Hypothalamus (tissue), 51 donors: ENCODE measurements around the gene MKLN1.
"Not testable (repeated sequence)": the region's sequence is repeated elsewhere in the genome, so short reads cannot be mapped to it uniquely, and the experiment has no call there.

Experiments
- DNase-seq, 51 donors: peaks; one replicate each; lab custom pipeline; 2025; lab: John Stamatoyannopoulos, UW

MKLN1 gene

DNA sequence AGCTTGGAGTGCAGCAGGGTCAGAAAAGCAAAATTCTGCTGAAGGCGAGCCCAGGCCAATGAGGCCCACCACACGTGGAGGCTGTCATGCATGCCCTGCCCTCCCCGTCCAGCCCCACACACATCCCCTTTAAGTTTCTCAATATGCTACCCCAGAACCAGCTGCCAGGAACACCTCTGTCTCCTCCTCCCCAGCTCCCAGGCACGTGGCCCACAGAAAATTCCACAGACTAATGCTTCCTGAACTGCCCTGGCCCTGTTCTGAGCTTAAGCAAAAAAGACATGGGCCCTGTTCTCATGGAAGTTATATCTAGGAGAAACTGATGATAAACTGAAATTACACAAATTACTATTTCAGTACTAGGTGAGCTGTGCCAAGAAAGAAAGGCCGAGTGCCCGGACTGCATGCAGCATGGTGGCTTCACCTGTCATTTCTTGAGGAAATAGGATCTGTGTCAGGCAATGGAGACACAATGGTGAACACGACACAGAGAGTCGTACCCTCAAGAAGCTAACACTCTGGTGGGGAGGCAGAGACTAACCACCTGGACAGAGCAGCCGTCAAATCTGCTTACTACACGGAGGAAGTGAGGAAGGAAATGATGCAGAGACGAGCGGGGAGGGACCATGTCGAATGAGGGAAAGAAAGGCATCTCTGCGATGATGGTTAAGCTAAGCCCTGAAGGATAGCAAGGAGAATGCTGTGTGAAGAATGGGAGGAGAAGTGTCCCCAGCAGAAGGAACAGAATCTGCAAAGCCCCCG lies 184.3 kb downstream of the MKLN1 start:
- no peak for DNase-seq

DNA sequence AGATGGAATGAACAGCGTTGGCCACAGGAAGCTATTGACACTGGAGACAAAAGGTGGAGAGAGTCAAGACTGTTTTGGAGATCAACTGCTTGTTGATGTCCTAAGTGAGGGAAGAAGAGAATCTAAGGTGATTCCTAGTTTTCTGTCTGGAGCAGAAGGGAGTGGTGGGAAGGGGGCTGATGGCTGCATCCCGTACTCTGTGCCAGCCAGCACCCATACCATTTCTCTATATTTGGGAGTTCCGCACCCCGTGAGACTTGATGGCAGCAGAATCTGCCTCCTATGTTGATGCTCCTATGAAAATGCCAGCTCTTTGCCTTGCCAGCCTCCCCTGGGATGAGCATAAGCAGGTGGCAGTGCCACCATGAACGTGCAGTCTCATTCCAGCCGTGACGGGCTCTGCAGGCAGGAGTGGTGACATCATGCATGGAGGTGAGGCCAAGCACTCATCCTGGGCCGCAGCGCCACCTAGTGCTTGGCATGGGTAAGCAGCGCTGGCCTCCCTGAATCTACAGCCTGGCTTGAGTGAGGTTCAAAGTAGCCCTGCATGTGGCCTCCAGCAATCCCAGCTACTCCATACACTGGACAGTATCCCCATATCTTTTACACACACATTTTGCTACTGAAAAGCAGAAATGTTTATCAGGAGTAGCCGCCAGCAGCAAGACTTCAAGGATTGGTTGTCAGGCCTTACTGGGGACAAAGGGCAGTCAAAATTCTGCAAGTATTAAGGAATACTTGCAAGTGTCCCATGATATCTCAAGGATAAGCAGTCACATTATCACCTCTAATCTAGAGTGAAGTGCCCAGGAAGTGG lies 185.8 kb downstream of the MKLN1 start:
- DNase-seq, result peak in 50 of 51 donors; percentile 14 to 87 (median 71)

DNA sequence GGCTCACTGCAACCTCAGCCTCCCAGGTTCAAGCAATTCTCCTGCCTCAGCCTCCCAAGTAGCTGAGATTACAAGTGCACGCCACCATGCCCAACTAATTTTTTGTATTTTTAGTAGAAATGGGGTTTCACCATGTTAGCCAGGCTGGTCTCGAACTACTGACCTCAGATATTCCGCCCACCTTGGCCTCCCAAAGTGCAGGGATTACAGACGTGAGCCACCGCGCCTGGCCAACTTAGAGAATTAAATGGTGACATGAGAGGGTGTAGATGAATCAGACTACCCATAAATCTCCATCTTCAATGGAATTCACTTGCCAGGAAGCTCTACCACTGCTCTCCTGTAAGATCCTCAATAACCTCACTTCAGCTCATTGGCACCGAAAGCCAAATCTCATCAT lies 187.8 kb downstream of the MKLN1 start:
- DNase-seq, result not testable (repeated sequence)

DNA sequence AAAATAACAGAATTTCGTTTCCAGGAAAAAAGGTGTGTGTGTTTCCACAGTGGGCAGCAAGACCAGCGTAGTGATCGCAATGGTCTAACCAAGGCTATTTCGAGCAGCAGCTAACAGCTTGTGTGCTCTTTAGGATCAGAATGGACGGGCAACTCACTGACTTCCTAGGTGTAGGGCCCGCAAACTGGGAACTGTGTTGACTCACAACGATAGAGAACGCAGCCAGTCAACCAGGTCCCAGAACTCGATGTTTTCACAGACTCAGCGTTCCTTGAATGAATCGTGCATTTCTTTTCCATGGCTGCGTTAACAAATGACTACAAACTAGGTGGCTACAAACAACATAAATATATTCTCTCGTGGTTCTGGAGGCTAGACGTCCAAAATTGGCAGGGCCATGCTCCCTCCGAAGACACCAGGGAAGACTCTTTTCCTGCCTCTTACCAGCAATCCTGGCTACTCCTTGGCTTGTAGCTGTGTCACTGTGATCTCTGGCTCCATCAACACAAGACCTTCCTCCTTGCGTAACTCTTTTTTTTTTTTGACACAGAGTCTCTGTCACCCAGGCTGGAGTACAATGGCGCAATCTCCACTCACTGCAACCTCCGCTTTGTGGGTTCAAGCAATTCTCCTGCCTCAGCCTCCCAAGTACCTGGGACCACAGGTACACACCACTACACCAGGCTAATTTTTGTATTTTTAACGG lies 189.7 kb downstream of the MKLN1 start:
- no peak for DNase-seq

DNA sequence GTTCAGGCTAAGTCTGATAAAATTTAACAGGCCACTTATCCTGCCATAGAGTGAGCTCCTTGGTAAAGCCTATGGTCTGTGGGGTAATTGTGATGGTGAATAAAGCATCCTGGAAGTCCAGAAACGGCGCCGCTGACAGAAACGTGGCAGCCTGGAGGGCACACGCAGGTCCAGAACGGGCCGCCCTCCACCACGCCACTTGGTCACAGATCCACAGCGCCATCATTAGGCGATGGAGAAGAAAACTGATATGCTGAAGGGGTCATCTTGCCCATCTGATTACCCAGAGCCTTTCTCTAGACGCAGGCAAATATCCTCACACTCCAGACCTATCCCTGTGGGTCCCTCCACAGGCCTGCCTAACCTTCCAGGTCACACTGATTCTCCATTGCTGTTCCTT lies 190.9 kb downstream of the MKLN1 start:
- DNase-seq, result no peak

DNA sequence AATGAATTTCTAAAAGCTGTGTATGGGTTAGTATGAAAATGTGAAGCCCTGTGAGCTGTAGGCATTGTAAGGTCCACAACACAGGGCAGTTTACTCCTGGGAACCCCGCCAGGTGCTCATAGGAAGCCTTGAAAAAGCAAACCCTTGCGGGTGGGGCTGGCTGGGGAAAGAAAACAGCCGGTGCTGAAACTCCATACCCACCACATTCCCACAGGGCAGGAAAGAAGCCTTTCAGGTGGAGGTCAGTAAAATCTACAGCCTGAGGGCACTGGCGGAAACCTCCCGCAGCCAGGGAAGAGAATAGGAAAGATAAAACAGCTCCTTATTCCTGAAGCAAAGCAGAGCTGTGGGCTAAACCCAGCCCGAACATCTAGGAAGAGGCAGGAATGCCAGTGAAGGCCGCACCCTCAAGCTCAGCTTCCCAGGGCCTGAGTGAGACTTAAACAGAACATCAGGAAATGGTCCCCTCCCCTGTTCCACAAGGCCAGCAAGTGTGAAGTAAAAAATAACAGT lies 194.0 kb downstream of the MKLN1 start:
- peak in 1 of 51 donors; percentile 13 for DNase-seq

DNA sequence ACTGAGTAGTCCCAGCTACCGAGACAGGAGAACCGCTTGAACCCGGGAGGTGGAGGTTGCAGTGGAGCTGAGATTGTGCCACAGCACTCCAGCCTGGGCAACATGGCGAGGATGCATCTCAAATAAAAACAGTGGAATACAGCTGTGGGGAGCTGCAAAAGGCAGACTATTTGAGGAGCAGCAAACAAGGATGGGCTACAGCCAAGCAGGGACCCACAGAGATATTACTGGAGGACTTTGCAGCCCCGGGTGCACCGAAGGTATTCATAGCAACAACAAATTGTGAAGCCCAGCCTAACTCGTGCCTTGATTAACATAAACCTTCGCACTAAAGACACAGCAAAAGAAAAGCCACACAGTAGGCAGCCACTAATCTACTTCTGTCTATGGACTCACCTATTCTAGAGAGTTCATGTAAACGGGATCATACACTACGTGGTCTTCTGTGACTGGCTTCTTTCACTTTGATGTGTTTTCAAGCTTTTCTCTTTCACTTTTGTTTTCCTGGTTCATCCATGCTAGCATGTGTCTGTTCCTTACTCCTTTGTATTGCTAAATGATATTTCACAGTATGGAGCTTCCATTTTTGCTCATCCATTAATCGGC lies 194.8 kb downstream of the MKLN1 start:
- no peak for DNase-seq

DNA sequence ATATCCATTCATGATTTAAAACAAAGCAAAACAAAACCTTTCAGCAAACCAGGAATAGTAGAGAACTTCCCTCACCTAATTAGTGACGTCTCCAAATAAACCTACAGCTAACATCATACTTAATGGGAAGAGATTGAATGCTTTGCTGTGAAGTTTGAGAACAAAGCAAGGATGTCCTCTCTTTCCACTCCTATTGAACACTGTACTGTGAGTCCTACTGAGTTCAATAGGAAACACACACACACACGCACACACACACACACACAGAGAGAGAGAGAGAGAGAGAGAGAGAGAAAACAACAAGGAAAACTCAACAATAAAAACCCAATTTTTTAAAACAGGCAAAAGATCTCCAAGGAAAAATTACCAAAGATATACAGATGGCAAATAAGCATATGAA lies 196.4 kb downstream of the MKLN1 start:
- DNase-seq, result no peak

DNA sequence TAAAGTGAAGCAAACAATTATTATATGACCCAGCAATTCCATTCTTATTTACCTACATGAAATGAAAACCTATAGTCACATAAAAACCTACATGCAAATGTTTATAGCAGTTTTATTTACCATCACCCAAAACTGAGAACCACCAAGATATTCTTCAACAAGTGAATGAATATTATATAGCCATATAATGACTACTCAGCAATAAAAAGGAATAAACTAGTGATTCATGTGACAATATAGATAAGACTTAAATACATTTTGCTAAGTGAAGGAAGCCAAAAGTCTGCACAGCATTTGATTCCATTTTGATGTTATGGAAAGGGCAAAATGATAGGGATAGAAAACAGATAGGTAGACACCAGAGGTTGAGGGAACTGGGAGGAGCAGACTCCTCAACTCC lies 197.0 kb downstream of the MKLN1 start:
- DNase-seq, result no peak

DNA sequence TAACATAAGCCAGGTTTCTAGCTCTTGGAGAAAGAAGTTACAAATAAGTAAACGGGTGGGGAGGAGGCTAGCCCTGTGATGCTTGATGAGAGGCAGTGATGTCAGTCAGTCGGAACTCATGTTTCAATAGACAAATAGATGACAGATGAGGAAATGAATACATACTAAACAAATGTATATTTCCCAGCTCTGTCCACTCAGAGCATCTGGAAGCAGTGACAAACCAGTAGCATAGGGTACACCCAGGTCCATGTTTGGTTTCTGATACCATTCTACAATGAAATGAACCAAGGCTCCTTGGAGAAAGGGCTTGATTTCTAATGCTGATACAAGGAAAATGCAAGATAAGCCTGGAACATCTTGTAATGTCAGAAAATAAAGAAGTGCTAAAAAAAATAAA lies 198.1 kb downstream of the MKLN1 start:
- DNase-seq, result no peak

DNA sequence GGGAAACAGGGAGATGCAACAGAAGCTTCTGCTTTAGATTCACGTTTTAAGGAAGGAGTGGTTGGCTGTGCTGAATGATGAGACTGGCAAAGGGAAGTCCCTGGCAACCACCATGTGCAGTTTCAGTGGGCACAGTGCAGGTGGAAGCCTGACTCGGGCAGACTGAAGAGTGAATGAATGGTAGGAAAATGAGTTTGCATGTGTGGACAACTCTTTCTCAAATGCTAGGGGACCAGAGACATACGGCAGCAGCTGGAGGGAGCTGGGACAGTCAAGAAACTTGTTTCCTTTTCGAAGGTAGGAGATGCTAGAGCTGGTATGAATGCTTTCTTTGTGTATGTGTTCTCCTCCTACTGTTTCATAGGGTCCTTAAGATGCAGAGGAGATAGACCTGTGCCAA lies 199.8 kb downstream of the MKLN1 start:
- no peak for DNase-seq

DNA sequence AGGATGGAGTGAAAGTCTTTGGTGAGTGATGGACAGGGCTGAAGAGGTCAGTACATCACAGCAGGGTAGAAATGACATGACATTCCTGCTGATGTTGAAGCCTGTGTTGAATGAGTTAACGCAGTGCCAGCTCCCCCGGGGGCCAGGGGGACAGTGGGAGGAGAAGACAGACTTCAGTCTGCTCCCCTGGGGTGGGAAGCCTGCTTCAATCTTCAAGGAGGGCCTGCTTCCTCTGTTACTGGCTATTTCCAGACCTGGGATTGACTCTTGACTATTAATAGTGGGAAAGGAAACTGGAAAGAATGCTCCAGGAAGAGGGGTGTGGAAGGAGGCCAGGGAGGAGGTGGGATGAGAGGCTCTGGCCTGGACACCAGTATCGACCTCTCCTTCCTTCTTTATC lies 201.5 kb downstream of the MKLN1 start:
- DNase-seq, result no peak

DNA sequence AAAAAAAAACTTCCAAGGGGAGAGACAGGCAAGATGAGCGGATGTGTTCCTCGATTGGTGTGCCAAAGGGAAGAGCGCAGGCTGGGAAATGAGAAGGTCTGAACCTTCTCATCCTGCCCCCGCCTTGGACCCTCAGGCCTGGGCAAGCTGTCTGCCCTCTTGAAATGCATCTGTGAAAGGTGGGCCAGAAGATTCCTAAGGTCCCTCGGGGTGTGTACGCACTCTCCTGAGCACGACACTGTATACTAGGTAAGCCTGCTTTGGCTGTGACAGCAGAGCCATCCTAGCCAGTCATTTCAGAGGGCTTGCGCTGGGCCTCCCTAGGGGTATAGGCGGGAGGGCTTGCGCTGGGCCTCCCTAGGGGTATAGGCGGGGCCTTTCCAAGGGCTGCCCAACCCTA lies 201.9 kb downstream of the MKLN1 start:
- DNase-seq, result no peak

DNA sequence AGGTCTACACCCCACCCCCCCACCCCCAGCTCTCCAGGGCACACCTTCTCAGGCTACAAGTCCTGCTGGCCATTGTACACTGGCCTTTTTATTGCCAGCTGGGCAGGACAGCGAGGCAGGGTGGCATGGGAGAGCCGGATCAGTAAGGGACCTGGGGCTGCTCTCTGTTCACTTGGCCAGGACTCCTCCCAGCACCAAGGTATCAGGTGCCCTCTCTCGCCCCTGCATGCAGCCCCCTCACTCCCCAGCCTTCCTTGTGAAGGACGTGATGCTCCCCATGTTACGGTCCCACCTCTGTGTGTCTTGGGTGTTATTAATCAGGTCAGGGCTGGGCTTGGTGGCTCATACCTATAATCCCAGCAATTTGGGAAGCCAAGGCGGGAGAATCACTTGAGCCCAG lies 202.5 kb downstream of the MKLN1 start:
- DNase-seq, result no peak

DNA sequence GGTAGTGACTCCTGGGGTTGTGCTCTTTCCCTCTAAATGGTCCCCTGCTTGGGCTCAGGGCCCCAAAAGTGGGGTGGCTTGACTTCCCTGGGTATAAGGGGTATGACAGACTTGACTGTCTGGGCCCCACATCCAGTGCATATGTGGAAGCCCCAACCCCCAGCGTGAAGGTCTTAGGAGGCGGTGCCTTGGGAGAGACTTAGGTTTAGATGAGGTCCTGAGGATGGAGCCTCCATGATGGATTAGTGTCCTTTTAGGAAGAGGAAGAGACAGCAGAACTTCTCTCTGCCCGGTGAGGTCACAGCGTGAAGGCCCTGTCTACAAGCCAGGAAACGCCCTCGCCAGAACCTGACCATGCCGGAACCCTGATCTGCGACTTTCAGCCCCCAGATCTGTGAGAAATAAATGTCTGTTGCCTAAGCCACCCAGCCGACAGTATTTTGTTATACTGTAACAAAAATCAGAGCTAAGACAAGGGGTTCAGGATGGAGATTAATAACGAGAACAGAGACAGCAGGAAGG lies 205.0 kb downstream of the MKLN1 start:
- DNase-seq, result no peak

DNA sequence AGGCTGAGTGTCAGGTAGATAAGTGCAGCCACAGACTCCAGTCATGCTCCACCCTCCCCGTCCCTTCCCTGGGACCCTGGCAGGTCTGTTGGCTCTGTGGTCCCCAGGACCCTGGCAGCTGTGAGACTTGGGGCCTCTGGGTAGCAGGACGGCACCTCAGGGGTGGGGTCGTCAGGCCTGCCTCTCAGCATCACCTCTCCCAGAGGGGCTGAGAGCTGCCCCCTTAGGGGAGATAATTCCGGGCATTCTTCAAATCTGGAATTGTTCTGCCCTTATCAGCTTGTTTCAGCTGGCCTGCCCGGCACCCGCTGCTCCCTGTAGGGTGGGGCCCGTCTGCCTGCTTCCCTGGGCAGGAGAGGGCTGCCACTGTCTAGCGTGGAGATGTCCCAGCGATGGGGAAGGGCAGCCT lies 205.5 kb downstream of the MKLN1 start:
- DNase-seq, result no peak

DNA sequence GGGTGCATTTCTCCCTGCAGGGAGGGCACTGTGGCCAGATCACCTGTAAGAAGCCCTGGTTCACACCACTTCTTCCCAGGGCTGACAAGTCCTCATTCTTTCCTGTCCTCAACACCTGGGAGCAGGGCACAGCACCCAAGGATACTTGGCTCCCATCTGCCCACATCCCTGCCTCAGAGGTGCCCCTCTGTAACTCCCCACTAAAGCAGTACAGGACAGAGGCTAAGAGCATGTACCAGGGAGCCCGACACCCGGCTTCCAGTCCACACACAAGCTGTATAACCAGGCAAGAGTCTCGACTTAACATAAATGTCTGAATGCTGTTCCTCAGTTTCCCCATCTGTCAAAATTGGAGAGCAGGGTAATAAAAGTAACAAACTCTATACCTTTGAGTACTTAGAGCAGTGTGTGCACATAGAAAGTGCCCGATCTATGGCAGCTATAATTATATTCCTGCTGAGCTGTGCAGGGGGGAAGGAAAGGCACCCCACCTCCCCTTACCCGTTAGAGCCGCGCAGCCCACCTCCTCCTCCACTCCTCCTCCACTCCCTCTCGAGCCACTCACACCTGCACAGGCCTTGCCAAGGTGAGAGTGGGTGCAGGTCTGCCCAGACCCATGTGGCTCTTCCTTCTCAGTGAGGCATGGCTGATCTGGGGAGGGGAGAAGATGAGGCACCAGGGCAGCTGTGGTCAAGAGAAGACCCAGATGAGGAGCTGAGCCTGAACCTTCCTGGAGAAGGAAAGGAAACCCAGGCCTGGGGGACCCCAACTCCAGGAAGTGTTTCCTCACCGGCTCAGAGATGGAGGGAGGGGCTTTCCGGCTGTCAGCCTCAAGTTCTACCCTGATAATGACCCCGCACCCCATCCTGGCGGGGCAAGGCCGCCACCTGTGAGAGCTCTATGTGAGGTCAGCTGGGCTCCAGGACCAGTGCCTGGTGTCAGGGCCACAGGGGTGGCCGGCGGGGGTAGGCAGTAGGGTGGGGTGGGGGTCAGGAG lies 206.2 kb downstream of the MKLN1 start:
- DNase-seq, result no peak

DNA sequence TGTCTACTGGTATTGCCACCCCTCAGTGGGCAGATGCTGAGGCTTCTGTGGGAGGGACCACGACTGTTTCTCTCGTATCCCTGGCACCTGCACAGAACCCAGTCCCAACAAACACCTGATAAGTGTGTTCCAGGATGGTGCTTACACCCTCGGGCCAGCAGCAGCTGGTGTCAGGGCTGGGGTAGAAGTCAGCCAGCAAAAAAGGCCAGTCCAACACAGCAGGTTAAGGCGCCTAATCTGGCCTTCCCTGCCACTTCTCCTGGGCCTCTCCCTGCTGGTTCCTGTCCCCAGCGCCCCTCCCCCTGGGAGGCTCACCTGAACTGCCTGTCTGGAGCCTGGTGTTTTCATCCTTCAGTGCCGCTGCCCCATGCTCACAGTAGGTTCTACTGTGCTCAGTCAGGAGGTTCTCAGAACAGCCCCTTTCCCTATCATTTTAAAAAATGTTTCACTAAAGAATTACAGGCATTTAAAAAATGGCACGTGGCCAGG lies 208.7 kb downstream of the MKLN1 start:
- no peak for DNase-seq

DNA sequence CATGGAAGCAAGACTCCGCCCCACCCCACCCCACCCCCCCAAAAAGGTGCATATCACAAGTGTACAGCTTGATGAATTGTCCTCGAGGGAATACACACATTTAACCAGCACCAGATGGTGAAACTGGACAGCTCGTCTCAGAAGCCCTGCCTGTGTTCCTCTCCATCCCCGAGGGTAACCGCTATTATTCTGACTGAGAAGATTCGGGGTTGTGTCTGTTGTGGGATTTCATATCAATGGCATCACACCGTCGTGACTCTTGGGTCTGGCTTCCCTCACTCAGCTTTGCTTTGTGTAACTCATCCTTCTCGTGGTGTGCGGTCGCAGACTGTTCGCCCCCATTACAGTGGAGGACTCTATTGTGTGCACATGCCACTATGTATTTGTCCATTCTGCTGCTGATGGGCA lies 209.9 kb downstream of the MKLN1 start:
- no peak for DNase-seq
